M059J (cell line): ENCODE measurements around the gene SYS1. TPM values are rescaled to one million over a fixed set of nuclear protein-coding genes. Genes with fewer than 3 reads are reported as not detected.
A peak's percentile ranks its signal among the peaks of the same experiment; 100 is the strongest.
"Not testable (repeated sequence)": the region's sequence is repeated elsewhere in the genome, so short reads cannot be mapped to it uniquely, and the experiment has no call there.

Experiments used
- DNase-seq: peaks from one replicate; pipeline ENCODE4 v3.0.0-alpha.2; 2012; ENCODE audit warnings: low read depth
- total RNA-seq: library from RNA; depleted of rRNA; stranded (reverse); fragments of >200 nt; shearing (Covaris generic); gene quantifications from 2 replicates; pipeline ENCODE4 v1.2.3, GENCODE V29; 2014

SYS1 gene
- total RNA-seq, 1 experiment from 2014 or later, result 29.4 TPM

- DNase-seq, result no peak
Observed at GRCh38 chr20:45339799-45340198, 23.2 kb upstream of the SYS1 start.

- no peak for DNase-seq
Observed at GRCh38 chr20:45340236-45340847, 22.6 kb upstream of the SYS1 start.

GRCh38 chr20:45340951-45341350 is 22.0 kb upstream of the SYS1 start:
- no peak for DNase-seq

GRCh38 chr20:45341579-45341938 is 21.4 kb upstream of the SYS1 start:
- DNase-seq, result no peak

GRCh38 chr20:45341939-45342854 is 20.8 kb upstream of the SYS1 start:
- DNase-seq, result peak; percentile 95

GRCh38 chr20:45342855-45343531 is 20.0 kb upstream of the SYS1 start:
- no peak for DNase-seq

- peak; percentile 44 for DNase-seq
Observed at GRCh38 chr20:45343532-45344167, 19.3 kb upstream of the SYS1 start.

GRCh38 chr20:45344168-45344860 is 18.6 kb upstream of the SYS1 start:
- peak; percentile 99 for DNase-seq

GRCh38 chr20:45345104-45345936 is 17.6 kb upstream of the SYS1 start:
- no peak for DNase-seq

- peak; percentile 60 for DNase-seq
Observed at GRCh38 chr20:45346291-45346718, 16.7 kb upstream of the SYS1 start.

- DNase-seq, result peak; percentile 58
Observed at GRCh38 chr20:45346851-45347250, 16.1 kb upstream of the SYS1 start.

GRCh38 chr20:45347297-45347935 is 15.5 kb upstream of the SYS1 start:
- peak; percentile 41 for DNase-seq

- DNase-seq, result peak; percentile 82
Observed at GRCh38 chr20:45347936-45348778, 14.8 kb upstream of the SYS1 start, which contains the start of gene SDC4. TSS of gene SDC4 (minus strand) at chr20:45348424. CDS start at chr20:45348384, 40 bp downstream.

- no peak for DNase-seq
Observed at GRCh38 chr20:45350217-45350616, 12.7 kb upstream of the SYS1 start.

GRCh38 chr20:45350795-45351194 is 12.2 kb upstream of the SYS1 start:
- DNase-seq, result not testable (repeated sequence)

GRCh38 chr20:45352729-45353128 is 10.2 kb upstream of the SYS1 start:
- DNase-seq, result no peak

- DNase-seq, result no peak
Observed at GRCh38 chr20:45353746-45354145, 9.2 kb upstream of the SYS1 start.

GRCh38 chr20:45354423-45355208 is 8.3 kb upstream of the SYS1 start:
- peak; percentile 86 for DNase-seq
